ENCODE data around the gene PPM1F. TPM values are rescaled to one million over a fixed set of nuclear protein-coding genes. Genes with fewer than 3 reads are reported as not detected.

Gene PPM1F
- polyA plus RNA-seq (2013, experiment 1 of 2; ENCODE audit: insufficient read length) = 32.1 TPM
- 21.4 TPM for polyA plus RNA-seq (2013, experiment 2 of 2; ENCODE audit: insufficient read length)

GRCh38 chr22:21952586-21953571 is at the start of gene PPM1F:
Gene PPM1F, minus strand, starts transcription at chr22:21952848. Its CDS starts 6,800 bp downstream, at chr22:21946048.
- DNase-seq = peak; percentile 73

GRCh38 chr22:22001664-22002525 is 49.2 kb upstream of the PPM1F start:
- DNase-seq = no peak

- no peak for DNase-seq
Measured at GRCh38 chr22:21998595-21999247, 46.1 kb upstream of the PPM1F start.

- DNase-seq = no peak
Measured at GRCh38 chr22:21996175-21996720, 43.6 kb upstream of the PPM1F start.

GRCh38 chr22:21995660-21996059 is 43.0 kb upstream of the PPM1F start:
- no peak for DNase-seq

GRCh38 chr22:21994881-21995444 is 42.3 kb upstream of the PPM1F start:
- no peak for DNase-seq

- DNase-seq = no peak
Measured at GRCh38 chr22:21992593-21993237, 40.1 kb upstream of the PPM1F start.

GRCh38 chr22:21991774-21992173 is 39.1 kb upstream of the PPM1F start:
- no peak for DNase-seq

GRCh38 chr22:21991304-21991596 is 38.6 kb upstream of the PPM1F start:
- no peak for DNase-seq

GRCh38 chr22:21990445-21991303 is 38.0 kb upstream of the PPM1F start:
- DNase-seq = no peak

GRCh38 chr22:21989049-21989448 is 36.4 kb upstream of the PPM1F start:
- DNase-seq = no peak

GRCh38 chr22:21985214-21985613 is 32.6 kb upstream of the PPM1F start:
- DNase-seq = no peak

GRCh38 chr22:21984793-21985192 is 32.1 kb upstream of the PPM1F start:
- DNase-seq = peak; percentile 3

GRCh38 chr22:21982338-21982965 is 29.8 kb upstream of the PPM1F start, which contains the start of gene TOP3B:
Gene TOP3B, minus strand, starts transcription at chr22:21982787. Its CDS starts 7,078 bp downstream, at chr22:21975709.
- DNase-seq = peak; percentile 78

GRCh38 chr22:21981874-21982273 is 29.2 kb upstream of the PPM1F start:
- no peak for DNase-seq

- DNase-seq = no peak
Measured at GRCh38 chr22:21980547-21980946, 27.9 kb upstream of the PPM1F start.

GRCh38 chr22:21978564-21979386 is 26.1 kb upstream of the PPM1F start:
- no peak for DNase-seq

- no peak for DNase-seq
Measured at GRCh38 chr22:21977814-21978213, 25.2 kb upstream of the PPM1F start.

GRCh38 chr22:21975854-21976345 is 23.3 kb upstream of the PPM1F start:
- DNase-seq = no peak

All from fibroblast of skin of back (primary cell).